Loucy (cell line): Measurements from ENCODE around the gene PIWIL1.

ENCODE experiments used
- CTCF ChIP-seq: fragments of 200-600 bp; sonication (generic); conservative IDR thresholded peaks from 2 replicates; pipeline ENCODE4 v1.5.1; 2014; ENCODE audit warnings: mild to moderate bottlenecking, antibody characterized with exemption, low read length
- EZH2phosphoT487 ChIP-seq: fragments of 200-600 bp; IDR thresholded peaks from 2 replicates; pipeline ENCODE4 v1.6.1; 2018; ENCODE audit warnings: antibody characterized with exemption, mild to moderate bottlenecking, moderate library complexity, borderline replicate concordance

GRCh38 chr12:130331146-130331545 lies 6.5 kb upstream of the PIWIL1 start:
- TF ChIP-seq CTCF (no peak), EZH2phosphoT487 (no peak)
